Activated T-cell treated with anti-CD3 and anti-CD28 coated beads for 48 hours (primary cell): Measurements from ENCODE around the gene TNFRSF19.

Source experiments
- DNase-seq: peaks from one replicate; pipeline ENCODE4 v3.0.0-alpha.2; 2020; ENCODE audit warnings: low read depth

Gene TNFRSF19

GRCh38 chr13:23628765-23629565 lies 58.8 kb downstream of the TNFRSF19 start:
- no peak for DNase-seq

DNA sequence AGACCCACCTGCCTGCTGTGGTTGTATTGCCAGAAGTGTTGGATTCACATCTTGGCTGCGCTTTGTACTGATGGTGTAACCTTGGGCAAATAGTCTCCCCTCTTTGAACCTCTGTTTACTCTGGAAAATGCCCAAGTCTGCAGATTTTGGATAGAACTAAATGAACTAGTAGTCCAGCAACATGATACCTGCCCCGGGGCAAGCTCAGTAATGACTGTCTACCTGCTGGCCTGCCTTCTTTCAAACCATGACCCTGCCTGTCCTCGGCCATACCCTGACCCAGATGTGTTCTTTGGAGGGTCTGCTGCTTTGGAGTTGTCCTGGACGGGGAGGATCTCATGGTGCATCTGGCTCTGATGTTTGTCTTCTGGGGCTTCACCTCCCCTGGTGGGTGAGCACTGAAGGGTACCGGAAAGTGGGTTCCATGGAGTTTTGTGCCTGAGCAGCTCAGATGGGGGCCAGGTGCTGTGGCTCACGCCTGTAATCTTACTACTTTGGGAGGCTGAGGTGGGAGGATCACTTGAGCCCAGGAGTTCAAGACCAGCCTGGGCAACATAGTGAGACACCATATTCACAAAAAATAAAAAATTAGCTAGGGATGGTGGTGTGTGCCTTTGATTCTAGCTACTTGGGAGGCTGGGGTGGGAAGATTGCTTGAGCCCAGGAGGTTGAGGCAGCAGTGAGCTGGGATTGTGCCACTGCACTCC lies 59.5 kb downstream of the TNFRSF19 start:
- no peak for DNase-seq

DNA sequence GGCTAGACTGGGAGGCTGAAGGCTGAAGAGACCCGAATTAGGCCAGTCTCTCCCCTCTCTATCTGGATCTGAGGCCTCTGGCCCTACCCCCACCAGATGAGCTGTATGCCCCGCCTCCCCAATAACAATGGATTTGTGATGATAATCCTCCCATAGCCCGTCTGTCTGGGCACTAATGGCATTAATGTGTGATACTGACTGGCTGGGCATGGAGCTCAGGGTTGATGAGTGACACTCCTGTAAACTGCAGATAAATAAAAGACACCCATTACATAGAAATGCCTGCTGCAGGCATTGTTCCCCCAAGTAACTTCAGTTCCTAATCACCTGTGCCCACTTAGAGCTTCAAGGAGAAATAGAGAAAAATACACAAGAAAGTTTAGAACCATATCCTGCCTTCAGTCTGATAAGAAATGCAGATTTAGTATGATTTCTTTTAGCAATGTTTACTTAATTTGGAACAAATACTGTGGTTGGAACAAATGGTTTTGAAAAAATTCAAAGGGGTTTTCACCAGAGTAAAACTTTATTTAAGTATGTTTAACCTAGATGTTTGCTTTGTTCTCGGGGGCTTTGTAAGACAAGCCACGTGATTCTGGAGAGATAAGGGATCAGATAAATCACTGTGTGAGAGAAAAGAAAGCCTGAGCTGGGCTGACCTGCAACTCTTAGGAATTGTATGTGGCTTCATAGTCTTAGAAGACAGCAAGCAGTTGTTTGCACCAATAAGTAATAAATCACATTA lies 60.3 kb downstream of the TNFRSF19 start:
- no peak for DNase-seq

- DNase-seq, result no peak
Observed at GRCh38 chr13:23631311-23632047, 61.3 kb downstream of the TNFRSF19 start.

GRCh38 chr13:23632048-23632582 lies 61.9 kb downstream of the TNFRSF19 start:
- no peak for DNase-seq

GRCh38 chr13:23632741-23633140 lies 62.5 kb downstream of the TNFRSF19 start:
- no peak for DNase-seq

DNA sequence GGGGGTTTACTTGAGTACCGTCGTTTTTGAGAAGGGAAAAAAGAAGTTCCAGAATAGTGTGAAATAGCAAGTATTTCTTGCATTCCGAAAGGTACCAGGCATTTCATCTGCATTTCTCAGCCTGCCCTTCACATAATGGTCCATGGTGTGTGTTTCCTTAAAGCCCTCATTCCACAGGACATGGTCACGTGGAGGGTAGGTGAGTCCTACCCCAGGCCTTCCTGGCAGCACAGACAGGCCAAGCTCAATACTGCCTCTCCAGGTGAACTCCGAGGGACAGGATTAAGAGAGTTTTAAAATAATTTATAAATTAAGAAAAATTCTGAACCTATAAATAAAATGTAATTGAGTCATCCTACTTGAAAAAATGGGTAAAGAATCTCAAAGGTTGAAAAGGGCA lies 64.7 kb downstream of the TNFRSF19 start:
- DNase-seq, result no peak

DNA sequence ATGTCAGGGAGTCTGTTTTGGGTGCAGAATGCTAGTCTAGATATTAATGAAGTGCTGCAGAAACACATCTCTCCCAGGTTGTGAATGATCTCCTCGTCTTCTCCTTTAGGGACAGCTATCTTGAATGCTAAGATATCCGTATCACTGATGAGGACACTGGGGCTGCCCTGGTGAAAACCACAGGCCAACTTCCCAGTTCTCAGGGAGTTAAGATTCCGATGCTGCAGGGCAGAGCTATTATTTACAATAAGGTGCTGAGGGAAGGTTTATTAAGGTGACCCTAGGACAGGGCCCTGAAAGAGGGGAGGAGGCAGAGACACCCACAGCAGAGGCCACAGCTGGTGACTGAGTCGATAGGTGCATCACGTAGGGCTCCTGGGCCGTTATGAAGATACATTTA lies 66.1 kb downstream of the TNFRSF19 start:
- no peak for DNase-seq

GRCh38 chr13:23637829-23638228 lies 67.6 kb downstream of the TNFRSF19 start:
- no peak for DNase-seq

DNA sequence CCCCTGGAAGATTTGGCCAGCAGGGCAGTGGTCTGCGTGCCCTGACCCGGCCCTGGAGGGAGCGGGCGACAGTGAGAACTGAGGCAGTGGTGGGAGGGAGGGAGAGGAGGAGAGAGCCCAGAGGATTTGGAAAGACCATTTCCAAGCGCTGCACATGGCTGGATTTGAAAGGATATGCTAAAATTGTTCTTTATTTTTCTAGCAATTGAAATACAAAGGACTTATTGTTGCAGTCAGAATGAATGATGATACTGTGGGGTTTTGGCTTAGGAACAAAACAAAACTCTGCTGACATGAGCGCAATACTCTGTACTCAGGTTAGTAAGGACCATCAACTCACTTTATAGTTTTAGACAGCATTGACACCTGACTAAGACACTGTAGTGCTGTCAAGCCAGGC lies 69.5 kb downstream of the TNFRSF19 start:
- no peak for DNase-seq

DNA sequence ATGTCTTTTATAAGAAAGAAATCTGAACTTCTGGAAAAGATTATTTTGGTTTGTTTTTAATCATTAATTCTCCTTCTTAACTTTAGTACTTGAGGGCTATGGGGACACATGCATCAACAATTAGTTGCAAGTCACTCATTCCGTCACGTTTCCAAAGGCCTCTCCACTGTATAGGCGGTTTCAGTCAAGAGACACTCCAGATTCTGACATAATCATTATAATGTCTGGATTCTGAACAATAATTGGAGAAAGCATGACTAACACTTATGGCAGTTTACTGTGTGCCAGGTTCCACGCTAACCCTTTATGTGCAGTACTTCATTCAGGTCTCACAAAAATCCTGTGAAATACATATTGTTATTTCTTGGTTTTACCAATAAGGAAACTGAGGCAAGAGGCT lies 71.9 kb downstream of the TNFRSF19 start:
- DNase-seq, result no peak

DNA sequence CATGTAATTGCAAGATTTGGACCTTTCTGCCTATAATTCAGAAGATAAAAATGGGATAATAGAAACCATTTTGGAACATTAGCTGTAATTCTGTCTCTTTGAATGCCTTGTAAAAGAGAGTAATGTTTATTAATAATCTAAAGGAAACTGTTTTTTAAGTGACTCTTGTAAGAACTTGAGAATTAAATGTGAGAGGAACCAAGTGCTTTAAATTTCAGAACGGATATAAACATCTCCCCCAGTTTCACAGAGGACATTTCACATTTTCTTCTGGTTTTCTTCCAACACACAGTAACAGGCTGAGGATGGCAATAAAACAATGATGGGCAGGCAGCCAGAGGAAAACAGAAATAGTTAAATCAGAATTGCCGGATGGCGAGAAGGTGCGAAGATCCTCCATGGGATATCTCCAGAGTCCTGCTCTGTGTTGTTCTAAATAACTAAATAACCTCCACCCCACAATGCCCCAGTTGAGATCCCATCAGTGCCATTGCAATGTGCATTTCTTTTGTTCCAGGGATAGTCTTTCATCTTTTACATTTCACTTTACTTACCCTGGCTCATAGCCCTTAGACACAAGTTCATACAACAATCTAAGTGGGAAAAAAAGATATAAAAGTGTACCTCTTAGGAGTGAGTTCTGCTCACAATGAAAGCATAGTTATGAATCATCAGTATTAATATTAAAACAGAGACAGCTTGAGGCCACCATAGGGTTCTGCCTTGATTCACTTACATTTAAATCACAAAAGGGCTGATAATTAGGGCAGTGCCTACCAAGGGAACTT lies 73.3 kb downstream of the TNFRSF19 start:
- DNase-seq, result no peak

DNA sequence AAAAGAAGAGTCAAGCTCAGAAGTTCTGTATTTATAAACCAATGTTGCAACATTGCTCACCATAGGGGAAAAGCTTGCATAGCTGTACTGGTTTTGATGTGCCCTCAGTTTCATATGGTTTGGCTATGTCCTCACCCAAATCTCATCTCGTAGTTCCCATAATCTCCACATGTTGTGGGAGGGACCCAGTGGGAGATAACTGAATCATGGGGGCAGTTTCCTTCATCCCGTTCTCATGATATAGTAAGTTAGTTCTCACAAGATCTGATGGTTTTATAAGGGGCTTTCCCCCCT lies 73.9 kb downstream of the TNFRSF19 start:
- no peak for DNase-seq

DNA sequence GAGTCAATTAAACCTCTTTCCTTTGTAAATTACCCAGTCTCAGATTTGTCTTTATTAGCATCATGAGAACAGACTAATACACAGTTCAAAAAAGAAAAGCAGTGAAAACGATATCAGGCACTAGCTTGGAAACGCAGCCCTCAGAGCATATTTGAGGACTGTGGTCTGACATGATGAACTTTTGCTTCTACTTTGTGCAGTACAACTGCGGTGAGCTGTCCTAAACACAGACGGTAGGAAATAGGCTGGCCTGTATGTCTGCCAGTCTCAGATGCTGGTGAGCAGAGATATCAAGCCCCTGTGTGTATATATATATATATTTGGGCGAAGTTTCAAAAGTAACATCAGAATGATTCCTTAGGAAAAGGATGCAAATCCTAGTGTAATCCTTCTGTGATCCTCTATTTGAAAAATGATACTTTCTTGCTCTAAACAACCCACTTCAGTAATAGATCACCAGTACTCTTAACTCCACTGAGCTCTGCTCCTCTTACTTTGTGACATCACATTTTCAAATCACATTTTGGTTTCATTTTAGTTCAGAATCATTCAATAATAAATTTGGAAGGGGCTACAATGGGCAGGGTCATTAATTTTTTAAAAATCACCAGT lies 74.4 kb downstream of the TNFRSF19 start:
- no peak for DNase-seq

GRCh38 chr13:23645851-23646250 lies 75.6 kb downstream of the TNFRSF19 start:
- no peak for DNase-seq

DNA sequence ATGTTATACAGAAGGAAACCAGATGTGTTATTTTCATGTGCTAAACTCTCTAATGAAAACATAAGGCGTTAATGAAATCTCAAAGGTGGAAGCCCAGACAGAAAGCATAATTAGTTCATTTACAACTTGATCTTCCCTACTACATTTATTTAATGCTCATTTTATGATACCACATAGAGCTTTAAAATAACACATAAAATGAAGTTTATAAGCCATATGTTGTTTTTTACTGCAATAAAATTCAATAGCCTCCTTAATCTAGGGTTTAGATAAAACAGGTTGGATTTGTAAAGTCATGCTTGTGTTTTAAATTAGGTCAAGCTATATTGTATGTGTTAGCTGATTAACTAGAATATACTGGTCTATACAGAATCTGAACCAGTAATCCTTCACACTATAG lies 81.2 kb downstream of the TNFRSF19 start:
- no peak for DNase-seq

GRCh38 chr13:23651887-23652286 lies 81.7 kb downstream of the TNFRSF19 start:
- DNase-seq, result no peak

DNA sequence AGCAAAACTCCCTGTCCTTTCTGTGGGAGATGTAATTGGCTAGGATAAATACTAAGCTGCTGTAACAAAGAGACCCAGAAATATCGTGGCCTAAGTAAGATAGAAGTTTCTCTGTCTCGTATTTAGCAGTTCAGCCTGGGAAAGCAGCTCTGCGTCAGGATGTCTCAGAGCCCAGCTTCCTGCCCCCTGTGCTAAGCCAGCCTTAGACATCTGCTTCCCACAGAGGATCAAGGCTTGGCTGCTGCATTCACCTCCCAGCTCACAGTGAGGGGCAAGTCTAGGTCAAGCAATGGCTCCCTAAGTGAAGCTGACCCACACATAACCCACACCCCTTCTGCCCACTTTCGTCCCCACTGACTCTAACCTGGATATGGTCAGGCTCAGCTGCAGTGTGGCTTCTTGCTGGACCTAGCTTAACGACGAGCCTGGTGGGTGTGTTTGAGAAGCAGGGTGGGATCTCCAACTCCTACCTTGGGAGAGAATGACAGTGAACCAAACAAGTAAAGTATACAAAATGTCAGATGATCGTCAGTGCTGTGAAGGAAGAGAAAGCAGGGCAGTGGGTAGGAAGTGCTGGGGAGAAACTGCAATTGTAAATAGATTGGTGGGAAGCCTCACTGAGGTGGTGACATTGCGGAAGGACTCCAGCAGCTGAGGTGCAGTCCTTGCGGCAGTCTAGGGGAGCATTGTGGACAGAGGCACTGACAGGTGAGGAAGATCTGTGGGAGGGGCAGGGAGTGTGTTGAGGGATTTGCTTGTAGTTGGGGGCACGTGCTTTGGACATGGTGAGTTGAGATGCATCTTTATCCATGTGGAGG lies 82.9 kb downstream of the TNFRSF19 start:
- no peak for DNase-seq

DNA sequence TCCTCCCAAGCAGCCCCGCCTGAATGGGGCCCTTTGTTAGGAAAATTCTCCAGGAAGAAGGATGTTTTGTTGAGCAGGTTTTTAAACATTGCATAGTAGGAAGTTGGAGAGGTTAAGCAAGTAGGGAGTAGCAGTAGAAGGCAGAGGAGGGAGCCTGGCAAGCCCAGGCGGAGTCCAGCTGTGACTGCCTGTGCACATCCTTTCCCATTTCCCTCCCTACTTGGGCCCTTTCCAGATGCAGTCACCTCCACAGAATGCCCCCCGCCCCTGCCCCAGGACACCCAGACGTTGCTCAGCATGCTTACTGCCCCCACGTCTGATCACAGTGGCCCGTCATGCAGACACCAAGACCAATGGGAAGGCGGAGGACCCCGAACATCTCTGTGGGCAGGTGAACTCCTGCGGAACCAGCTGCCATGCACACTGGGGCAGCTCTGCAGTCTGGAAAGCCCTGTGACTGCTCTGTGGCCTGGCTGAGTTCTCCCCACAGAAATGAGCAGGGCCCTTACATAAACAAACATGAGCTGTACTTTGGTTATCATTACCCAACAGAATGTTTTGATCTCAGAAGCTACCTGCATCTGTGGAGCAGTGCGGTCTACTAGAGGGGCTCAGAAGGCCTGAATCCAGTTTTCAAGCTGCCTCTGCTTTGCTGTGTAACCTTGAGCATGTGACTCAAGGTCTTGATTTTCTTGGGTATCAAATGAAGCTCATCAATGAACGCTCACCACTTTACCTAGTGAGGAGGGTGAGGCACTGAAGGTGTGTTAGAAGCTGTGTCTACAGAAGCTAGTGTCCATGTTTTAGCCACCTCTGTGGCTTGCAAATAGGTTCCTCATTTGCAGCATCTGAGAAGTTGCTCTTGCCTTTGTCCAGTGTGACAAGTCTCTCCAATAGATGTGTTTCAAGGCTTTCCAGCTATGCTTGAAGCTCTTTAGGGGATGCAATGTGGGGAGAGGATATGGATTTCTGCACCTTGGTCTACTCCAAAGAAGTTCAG lies 84.2 kb downstream of the TNFRSF19 start:
- no peak for DNase-seq
